HG03025 (cell line): ENCODE results near the gene DDX42.

ENCODE experiments used
- ATAC-seq: cut with Tn5 transposase; IDR thresholded peaks from one replicate; pipeline ENCODE4 v1.9.1; 2021; ENCODE audit warnings: mild to moderate bottlenecking, moderate library complexity; ENCODE audit not compliant: unreplicated experiment, low FRiP score

DDX42 gene

GRCh38 chr17:63774141-63774968, at the start of gene DDX42:
TSS of gene DDX42 (plus strand) at chr17:63774170. CDS start at chr17:63787050, 12,880 bp downstream.
- ATAC-seq = peak; percentile 14

- ATAC-seq = no peak
Observed at GRCh38 chr17:63735691-63736090, 38.3 kb upstream of the DDX42 start.

GRCh38 chr17:63740464-63741142, 33.4 kb upstream of the DDX42 start:
- ATAC-seq = no peak

DNA sequence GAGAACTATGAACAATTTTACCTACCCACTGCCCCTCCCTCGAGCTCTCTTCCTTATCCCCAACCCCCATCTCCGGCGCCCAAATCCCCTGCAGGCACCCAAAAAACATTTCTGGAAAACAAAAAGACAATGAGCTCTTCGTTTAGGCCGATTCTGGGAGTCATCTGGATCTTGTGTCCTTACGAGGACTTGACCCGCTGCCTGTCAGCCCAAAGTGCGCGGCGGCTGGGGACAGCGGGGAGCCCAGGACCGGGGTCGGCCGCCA, 32.9 kb upstream of the DDX42 start:
- peak; percentile 24 for ATAC-seq

DNA sequence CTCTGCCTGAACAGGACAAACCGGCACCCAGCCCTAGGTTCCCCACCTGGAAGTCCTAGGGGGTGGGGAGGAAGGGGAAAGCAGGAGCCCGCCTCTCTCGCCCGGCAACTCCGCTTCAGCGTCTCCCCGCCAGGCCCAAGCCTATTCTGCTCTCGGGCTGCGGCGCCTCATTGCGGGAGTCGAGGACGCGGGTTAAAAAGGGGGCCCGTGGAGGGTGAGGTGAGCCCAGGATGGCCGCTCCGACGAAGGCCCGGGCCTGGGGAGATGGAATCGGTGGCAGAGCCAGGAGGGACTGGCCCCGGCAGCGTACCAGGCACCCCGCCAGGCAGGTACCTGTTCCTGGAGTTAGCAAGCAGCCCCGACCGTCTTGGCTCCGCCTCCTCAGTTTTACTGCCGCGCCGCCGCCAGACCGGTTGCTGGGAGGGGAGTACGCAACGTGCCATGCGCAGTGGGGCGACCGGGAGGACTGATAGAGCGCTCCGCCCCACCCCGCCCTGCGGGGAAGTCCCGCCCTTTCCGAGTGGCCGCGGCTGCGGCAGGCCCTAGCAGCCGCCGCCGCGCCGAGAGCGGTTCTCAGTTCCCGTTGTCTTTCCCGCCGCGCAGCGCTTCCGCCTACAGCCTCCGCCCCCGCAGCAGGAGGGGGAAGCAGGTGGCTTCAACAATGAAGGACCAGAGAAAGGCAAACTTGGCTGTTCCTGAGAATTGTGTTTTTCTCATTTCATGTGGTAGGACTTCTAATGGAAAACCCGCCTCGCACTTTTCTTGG, 32.4 kb upstream of the DDX42 start, which contains the start of gene STRADA:
Gene STRADA, minus strand, starts transcription at position 392 of the 766 bp plus-strand sequence. CDS start 13,430 bp downstream, outside the sequence.
- peak; percentile 85 for ATAC-seq

GRCh38 chr17:63751806-63752205, 22.2 kb upstream of the DDX42 start:
- ATAC-seq = no peak

DNA sequence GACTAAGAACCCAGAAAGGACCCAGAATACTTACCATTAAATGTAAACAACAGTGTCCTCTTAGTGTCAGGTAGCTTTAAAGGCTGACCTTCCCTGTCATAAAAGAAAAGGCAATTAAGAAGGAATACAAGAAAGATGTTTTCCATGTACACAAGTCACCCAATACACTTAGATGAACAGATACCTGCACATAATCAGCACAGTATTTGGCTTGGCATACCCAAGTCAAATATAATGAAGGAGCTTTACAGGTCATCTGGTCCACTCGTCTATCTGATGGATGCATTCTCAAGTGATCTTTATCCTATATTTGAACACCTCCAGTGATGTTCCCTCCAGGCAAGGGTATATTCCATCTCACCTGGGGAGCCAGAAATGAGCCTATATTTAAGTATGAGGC, 21.3 kb upstream of the DDX42 start:
- no peak for ATAC-seq

DNA sequence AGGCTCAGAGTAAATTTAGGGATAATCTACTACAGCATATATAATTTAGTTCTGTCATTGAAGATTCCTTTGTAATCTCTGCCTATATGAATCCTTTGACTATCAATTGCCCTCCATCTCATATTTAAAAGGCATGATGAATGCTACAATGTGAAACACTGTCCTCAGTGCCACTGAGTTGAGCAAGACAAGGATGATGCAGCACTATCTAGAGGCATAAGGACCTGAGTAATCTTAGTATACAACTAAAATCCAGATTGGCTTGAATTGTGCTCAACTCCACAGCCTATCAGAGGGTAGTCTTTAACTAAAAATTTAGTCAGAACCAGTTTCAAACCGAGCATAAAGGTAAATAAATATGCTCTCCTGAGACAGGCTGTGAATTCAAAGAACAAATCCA, 20.8 kb upstream of the DDX42 start:
- no peak for ATAC-seq

GRCh38 chr17:63754046-63754445, 19.9 kb upstream of the DDX42 start:
- ATAC-seq = no peak

DNA sequence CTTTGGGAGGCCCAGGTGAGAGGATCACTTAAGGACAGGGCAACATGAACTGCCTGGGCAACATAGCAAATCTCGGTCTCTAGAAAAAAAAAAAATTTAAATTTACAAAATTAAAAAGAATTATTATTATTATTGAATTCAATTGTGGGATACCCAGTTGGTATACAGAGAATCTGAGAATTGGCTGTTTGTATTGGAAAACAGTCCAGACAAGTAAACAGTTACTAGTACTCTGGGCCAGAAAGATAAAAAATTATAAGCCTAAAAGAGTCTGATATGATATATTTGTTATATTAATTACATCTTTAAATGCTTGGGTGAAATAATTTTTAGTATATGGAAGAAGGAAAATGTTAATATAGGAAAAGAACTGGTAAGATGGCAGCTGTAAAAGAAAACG, 15.5 kb upstream of the DDX42 start:
- no peak for ATAC-seq

DNA sequence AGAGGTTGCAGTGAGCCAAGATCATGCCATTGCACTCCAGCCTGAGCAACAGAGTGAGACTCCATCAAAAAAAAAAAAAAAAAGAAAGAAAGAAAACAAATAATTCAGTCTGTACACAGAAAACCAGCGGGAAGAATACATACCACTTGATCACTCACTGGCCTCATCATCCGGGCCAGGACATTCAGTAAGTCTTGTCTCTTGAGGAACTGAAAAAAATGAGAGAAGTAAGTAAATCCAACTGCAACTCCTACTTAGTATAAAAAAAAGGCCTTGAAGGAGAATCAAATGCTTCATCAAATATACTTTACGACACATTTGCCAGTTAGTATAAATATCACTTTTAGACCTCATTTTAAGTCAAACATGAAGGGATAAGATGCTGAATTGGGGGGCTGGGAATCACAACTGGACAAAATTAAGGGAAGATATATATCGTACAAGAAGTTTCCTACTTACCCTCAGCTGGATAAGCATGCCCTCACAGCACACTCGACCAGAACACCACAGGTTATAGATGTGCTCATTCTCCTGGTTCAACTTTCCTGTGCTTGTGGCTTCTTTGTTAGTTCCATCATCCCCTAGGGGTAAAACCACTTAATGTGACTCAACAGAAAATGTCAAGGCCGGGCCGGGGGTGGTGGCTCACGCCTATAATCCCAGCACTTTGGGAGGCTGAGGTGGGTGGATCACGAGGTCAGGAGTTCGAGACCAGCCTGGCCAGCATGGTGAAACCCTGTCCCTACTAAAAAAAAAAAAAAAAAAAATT, 13.0 kb upstream of the DDX42 start:
- no peak for ATAC-seq

DNA sequence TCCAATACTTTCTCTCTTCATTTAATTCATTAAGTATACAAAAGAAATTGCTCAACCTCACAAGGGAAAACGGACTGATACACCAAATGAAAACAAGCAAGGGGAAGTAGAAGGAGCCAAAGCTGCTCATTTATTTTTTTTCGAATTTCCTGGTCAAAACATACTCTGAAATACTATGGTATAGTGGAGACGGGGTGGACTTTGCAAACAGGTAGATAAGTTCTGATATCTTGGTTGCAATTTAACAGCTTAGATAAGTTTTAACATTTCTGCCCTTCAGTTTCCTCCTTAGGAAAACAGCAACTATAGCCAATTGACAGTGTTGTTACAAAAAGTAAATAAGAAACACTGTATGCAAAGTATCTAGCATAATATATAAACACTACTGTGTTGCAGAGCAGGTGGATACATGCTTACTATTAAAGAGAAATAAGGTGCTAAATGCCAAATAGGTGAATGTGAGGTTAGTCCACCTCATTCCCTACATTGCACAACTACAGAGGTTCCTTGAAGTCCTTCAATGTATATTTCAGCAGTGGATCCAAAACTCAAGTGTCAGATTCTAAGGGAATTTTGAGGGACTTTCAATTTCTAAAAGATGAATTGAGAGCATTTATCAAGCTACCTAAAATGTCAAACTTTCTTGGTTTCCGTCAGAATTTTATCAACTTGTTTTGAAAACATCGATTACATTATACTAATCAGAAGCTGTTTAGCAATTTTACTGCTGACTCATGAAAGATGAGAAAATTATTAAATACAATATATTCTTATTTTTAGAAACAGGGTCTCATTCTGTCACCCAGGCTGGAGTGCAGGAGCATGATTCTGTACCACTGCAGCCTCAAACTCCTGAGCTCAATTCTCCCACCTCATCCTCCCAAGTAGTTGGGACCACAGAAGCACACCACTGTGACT, 11.6 kb upstream of the DDX42 start:
- no peak for ATAC-seq

GRCh38 chr17:63764716-63765115, 9.3 kb upstream of the DDX42 start:
- ATAC-seq = no peak

DNA sequence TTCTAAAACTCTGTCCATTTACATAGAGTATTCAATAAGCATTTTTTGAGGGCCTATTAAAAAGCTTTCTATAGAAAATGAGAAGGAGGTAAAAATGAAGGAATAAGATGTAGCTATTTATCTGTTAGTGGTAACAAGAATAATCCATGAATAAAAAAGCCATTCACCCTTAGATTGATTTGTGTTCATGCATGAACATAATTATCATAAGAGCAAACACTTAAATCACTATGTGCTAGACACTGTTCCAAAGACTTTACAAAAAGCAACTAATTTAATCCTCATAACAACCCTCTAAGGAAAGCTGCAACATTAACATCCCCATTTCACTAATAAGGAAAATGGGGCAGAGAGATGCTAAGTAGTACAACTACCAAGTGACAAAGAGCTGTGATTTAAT, 7.2 kb upstream of the DDX42 start:
- no peak for ATAC-seq

- ATAC-seq = no peak
Observed at GRCh38 chr17:63768433-63768832, 5.5 kb upstream of the DDX42 start.

- no peak for ATAC-seq
Observed at GRCh38 chr17:63772801-63773271, 1.1 kb upstream of the DDX42 start.

DNA sequence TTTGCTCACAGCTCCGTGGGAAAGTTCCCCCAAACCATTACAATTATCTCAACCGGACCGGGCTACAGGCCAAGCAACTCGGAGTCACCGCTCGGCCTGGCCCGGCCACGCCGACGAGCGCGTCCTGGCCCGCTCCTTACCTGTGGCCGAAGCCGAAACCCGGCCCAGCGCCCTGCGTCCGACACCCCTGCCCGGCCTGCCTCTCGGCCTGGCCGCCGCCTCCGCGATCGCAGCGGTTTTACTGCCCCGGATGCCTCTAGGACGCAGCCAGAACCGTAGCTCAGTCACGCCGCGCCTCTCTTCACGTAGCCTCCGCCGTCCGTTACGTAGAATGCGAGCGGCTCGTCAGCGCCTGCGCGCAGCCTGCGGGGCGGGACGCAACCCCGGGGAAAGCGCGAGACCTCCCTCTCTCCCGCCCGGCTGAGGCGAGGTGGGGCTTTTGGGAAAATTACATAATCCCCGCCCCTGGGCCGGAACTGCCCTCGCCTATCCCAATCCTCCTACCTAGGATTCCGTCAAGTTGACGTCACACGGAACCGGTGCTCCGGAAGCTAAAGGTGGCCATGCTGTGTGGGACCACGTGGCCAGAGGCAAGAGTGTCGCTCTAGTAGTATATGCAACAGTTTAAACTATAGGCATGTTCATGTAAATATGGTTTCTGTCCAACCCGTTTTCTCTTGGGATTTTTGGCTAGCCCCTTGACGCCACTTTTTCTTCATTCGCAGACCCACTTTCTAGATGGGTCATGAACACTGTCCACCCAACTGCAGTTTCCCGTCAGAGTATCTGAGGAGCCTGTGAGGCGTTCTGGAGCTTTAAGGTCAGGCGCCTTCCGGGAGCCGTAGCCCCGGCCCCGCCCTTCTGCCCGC, 464 bp upstream of the DDX42 start, which contains the start of gene CCDC47:
Gene CCDC47, minus strand, starts transcription at position 326 of the 869 bp plus-strand sequence. CDS start 7,422 bp downstream, outside the sequence.
- ATAC-seq = peak; percentile 76

DNA sequence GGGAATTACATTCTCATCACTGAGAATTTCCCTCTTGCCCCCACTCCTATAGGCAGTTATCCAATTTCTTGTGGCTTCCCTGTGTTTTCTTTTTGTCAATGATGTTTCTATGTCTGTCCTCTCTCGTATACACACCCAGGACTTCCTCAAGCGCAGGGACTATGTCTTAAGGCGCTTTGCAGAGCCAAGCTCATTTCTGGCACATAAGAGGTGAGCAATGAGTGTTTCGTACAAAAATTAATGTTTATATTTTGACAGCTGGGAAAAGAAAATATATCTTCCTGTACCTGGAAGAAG, 947 bp downstream of the DDX42 start:
- no peak for ATAC-seq

- ATAC-seq = no peak
Observed at GRCh38 chr17:63775420-63775819, 1.4 kb downstream of the DDX42 start.
